Stimulated activated CD8-positive, alpha-beta memory T cell treated with anti-CD3 and anti-CD28 coated beads, Interleukin-15, amount 100 ng/mL, for 24 hours (primary cell): ENCODE data around the gene REG3A.

ENCODE experiments used
- DNase-seq: peaks from one replicate; pipeline ENCODE4 v3.0.0-alpha.2; 2020; ENCODE audit warnings: low read depth

The REG3A gene

DNA sequence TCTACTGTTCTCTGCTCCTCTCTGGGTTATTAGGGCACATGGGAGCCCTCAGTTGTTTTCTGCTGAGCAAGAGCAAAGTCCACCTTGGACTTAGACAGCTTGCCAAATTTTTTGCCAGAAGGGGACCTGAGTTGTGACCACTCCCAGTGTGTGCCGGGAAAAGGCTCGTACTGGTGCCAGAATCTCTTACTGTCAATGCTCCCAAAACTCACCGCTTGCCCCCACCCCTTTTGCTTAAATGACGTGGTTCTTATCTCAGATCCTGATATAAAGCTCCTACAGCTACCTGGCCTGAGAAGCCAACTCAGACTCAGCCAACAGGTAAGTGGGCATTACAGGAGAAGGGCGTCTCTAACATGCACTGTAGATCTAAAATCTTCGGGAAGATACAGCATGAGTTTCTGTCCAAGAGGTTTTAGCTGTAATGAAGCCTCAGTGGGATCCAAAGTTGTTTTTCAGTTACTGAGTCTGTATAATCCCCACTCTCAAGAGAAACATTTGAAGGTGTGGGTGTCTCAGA lies 39.3 kb downstream of the REG3A start, which contains the start of gene REG1A:
REG1A (plus strand) TSS at position 295 of the 520 bp plus-strand sequence. CDS start 374 bp downstream, outside the sequence.
- no peak for DNase-seq

DNA sequence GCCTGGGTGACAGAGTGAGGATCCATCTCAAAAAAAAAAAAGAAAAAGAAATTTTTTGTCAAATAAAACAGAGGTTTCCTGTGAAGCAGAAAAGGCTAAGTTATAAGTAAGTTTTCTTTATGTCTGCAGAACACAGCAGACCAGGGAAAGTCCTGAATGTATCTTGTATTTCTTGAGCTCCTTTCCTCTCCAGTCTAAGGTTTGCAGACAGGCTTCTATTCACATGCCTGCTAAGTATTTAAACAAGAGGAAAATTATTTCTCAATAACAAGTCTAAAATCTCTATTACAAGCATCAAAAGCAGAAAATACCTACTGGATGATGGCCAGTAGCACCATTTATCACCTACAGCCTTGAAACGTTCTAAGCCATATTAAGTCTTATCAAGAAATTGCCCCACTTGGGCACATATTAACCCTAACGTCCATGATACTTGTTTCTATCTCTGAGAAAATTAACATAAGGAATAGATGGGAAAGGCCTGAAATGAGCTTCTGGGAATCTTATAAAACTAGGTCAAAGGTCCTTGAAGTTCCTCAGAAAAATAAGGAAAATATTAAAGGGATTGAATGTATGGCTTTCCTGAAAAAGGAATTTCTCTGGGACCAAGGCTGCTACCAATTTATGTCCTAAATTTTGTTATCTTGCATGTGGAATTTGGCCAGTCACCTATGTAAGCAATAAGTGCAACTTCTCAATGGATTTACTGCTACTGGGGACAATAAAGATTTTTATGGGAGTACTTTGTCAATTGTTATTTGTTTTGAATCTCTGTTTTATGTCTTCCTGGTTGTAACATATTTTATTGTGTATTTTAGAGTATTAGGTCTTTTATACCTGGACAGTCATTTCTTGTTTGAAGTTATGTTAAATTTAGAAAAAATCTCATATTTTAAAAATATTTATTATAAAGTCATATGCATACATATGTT lies 42.3 kb downstream of the REG3A start:
- no peak for DNase-seq

DNA sequence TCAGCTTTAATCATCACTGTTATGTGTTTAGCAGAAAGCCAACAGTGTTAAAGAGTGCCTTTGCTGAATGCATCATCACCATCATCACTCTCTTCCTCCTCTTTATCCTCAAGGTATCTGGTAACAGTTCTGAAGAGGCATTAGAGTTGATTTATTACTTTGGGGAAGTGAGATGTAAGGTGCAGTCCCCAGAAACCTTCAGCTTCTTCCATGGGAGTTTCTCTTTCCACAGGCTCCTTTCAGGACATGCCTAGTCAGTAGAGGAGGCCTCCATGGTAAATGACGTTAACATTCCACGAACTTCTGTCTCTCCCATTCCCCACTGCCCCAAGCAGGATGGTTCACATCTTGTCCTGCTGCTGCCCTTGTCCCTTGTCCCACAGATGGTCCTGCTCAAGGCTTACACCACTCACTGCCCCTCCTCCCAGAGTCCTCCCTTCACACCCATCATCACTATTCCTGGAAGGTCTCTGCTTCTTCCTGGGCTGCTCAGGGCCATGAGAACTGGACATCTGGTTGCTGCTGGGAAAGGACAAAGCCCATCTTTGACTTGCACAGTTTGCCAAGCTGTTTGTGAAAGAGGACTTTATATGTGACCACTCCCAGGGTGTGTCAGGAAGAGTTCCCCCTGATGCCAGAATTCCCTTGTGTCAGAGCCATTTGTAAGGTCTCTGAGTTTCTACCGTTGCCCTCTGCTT lies 44.6 kb downstream of the REG3A start:
- no peak for DNase-seq

DNA sequence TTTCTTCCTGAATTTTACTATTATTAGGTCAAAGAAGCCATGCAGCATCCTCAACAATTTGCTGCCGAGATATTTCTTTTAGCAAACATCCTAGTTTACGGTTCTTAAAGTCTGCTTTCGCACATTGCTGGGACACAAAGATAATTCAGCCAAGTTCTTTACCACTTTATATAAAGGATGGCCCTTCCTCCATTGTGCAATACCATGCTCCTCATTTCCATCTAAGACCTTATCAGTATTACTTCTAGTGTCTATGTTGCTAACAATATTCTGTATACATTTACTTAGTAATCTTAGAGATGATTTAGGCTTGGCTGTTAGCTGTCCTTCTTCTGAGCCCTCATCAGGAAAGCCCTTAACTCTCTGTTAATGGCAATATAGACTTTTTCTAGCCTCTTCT lies 47.3 kb downstream of the REG3A start:
- no peak for DNase-seq
